ENCODE data around the gene GLP2R.

Gene GLP2R

GRCh38 chr17:9814337-9814945 is 11.3 kb upstream of the GLP2R start:
- no peak for DNase-seq

GRCh38 chr17:9816472-9816871 is 9.3 kb upstream of the GLP2R start:
- no peak for DNase-seq

GRCh38 chr17:9817086-9817485 is 8.6 kb upstream of the GLP2R start:
- no peak for DNase-seq

GRCh38 chr17:9818760-9819159 is 7.0 kb upstream of the GLP2R start:
- no peak for DNase-seq

GRCh38 chr17:9820448-9820847 is 5.3 kb upstream of the GLP2R start:
- no peak for DNase-seq

- DNase-seq, result no peak
These were observed 3.8 kb upstream of the GLP2R start, which contains the start of gene GSG1L2 for GRCh38 chr17:9821921-9822320. TSS of gene GSG1L2 (minus strand) at chr17:9822079. CDS start at chr17:9822071, 8 bp downstream.

- no peak for DNase-seq
These were observed 1.6 kb upstream of the GLP2R start for GRCh38 chr17:9824094-9824493.

- DNase-seq, result no peak
These were observed 856 bp upstream of the GLP2R start for GRCh38 chr17:9824797-9825338.

- no peak for DNase-seq
These were observed 2.9 kb downstream of the GLP2R start for GRCh38 chr17:9828296-9829295.

- DNase-seq, result no peak
These were observed 3.6 kb downstream of the GLP2R start for GRCh38 chr17:9829343-9829742.

- no peak for DNase-seq
These were observed 5.0 kb downstream of the GLP2R start for GRCh38 chr17:9830711-9831110.

GRCh38 chr17:9833922-9834321 is 8.2 kb downstream of the GLP2R start:
- no peak for DNase-seq

GRCh38 chr17:9837551-9838471 is 12.1 kb downstream of the GLP2R start:
- DNase-seq, result no peak

- DNase-seq, result no peak
These were observed 13.7 kb downstream of the GLP2R start for GRCh38 chr17:9839433-9839832.

- DNase-seq, result peak in 1 of 2 experiments; percentile 14
These were observed 16.5 kb downstream of the GLP2R start for GRCh38 chr17:9842057-9842758.

GRCh38 chr17:9843152-9844010 is 17.7 kb downstream of the GLP2R start:
- no peak for DNase-seq

- no peak for DNase-seq
These were observed 18.4 kb downstream of the GLP2R start for GRCh38 chr17:9844153-9844552.

GRCh38 chr17:9845306-9845705 is 19.6 kb downstream of the GLP2R start:
- no peak for DNase-seq

- DNase-seq, result no peak
These were observed 24.4 kb downstream of the GLP2R start for GRCh38 chr17:9850151-9850550.

GRCh38 chr17:9854255-9854654 is 28.5 kb downstream of the GLP2R start:
- DNase-seq, result no peak

- DNase-seq, result no peak
These were observed 29.3 kb downstream of the GLP2R start for GRCh38 chr17:9855036-9855435.

Measured in cerebellar nuclear complex (tissue), 1 donor.